AG04450 (cell line): Measurements from ENCODE around the gene TRABD. TPM values are rescaled to one million over a fixed set of nuclear protein-coding genes. Genes with fewer than 3 reads are reported as not detected.

Experiments used
- CTCF ChIA-PET: fragments of 300-600, 350-600 bp; formaldehyde crosslinking; extraction: SDS; loops from one replicate; lab custom pipeline; 2022; ENCODE audit warnings: antibody characterized with exemption, inconsistent platforms; lab: Charles Lee
- POLR2A ChIA-PET: fragments of 350-600 bp; formaldehyde crosslinking; extraction: SDS; loops from one replicate; lab custom pipeline; 2021; ENCODE audit warnings: antibody characterized with exemption, inconsistent platforms; lab: Yijun Ruan, JAX
- DNase-seq: peaks from one replicate; pipeline ENCODE4 v3.0.0-alpha.2; 2011; ENCODE audit warnings: low read depth, low spot score
- H3K27ac ChIP-seq: one replicate; pipeline ENCODE4 v1.5.1; 2012; ENCODE audit warnings: low read depth, low read length, control low read depth
- H3K27me3 ChIP-seq: one replicate; pipeline ENCODE4 v1.6.0; 2012; ENCODE audit warnings: low read length; ENCODE audit not compliant: control insufficient read depth, insufficient read depth
- H3K4me3 ChIP-seq: 2 replicates; pipeline ENCODE4 v1.5.1; 2011; ENCODE audit warnings: mild to moderate bottlenecking, low read depth, low read length, control low read depth
- H3K9me3 ChIP-seq: 2 replicates; pipeline ENCODE4 v1.5.1; 2012; ENCODE audit warnings: low read length; ENCODE audit not compliant: control insufficient read depth, insufficient read depth
- polyA plus RNA-seq: library from polyadenylated mRNA; depleted of rRNA; stranded (reverse); fragments of >200 nt; gene quantifications from 2 replicates; pipeline ENCODE4 v1.2.3, GENCODE V29; 2011
- TF ChIP-seq, protein P1 (sequence below): IDR thresholded peaks from 2 replicates; pipeline ENCODE4 v1.5.1; 2011; ENCODE audit warnings: low read depth, low read length, control low read depth, inconsistent platforms

TRABD gene
- polyA plus RNA-seq, 1 experiment = 8.7 TPM

DNA sequence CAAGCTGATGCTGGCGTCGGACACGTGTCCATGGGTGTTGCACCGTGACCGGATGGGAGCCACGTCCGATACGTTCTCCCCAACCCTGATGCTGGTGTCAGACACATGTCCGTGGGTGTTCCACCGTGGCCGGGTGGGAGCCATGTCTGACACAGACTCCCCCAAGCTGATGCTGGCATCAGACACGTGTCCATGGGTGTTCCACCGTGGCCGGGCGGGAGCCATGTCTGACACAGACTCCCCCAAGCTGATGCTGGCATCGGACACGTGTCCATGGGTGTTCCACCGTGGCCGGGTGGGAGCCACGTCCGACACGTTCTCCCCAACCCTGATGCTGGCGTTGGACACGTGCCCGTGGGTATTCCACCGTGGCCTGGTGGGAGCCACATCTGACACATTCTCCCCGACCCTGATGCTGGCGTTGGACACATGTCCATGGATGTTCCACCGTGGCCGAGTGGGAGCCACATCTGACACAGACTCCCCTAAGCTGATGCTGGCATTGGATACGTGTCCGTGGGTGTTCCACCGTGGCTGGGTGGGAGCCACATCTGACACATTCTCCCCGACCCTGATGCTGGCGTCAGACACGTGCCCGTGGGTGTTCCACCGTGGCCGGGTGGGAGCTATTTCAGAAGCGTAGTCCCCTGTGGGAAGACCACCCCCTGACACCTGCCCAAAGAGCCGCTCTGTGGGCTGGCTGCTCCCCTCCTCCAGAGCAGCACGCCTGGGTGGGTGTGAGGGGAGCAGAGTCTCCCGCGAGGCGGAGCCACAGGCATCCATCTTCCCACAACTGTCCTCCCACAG, 35.1 kb downstream of the TRABD start:
- Histone ChIP-seq H3K27ac (no peak overlapping the region), H3K4me3 (no peak overlapping the region), H3K27me3 (no peaks in the 10 kb centered on the region), H3K9me3 (peaks cover 16% of the 10 kb centered on the region; the same call in 1 of the 2 replicates)
- POLR2A ChIA-PET = no interaction called here
- CTCF ChIA-PET = interaction anchor here (0.6 kb wide), 1 partner anchor 10 kb away, joined by 3 read pairs; no protein-coding TSS in a partner anchor
- no peak for DNase-seq
- TF ChIP-seq, protein P1, sequence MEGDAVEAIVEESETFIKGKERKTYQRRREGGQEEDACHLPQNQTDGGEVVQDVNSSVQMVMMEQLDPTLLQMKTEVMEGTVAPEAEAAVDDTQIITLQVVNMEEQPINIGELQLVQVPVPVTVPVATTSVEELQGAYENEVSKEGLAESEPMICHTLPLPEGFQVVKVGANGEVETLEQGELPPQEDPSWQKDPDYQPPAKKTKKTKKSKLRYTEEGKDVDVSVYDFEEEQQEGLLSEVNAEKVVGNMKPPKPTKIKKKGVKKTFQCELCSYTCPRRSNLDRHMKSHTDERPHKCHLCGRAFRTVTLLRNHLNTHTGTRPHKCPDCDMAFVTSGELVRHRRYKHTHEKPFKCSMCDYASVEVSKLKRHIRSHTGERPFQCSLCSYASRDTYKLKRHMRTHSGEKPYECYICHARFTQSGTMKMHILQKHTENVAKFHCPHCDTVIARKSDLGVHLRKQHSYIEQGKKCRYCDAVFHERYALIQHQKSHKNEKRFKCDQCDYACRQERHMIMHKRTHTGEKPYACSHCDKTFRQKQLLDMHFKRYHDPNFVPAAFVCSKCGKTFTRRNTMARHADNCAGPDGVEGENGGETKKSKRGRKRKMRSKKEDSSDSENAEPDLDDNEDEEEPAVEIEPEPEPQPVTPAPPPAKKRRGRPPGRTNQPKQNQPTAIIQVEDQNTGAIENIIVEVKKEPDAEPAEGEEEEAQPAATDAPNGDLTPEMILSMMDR = no peak

DNA sequence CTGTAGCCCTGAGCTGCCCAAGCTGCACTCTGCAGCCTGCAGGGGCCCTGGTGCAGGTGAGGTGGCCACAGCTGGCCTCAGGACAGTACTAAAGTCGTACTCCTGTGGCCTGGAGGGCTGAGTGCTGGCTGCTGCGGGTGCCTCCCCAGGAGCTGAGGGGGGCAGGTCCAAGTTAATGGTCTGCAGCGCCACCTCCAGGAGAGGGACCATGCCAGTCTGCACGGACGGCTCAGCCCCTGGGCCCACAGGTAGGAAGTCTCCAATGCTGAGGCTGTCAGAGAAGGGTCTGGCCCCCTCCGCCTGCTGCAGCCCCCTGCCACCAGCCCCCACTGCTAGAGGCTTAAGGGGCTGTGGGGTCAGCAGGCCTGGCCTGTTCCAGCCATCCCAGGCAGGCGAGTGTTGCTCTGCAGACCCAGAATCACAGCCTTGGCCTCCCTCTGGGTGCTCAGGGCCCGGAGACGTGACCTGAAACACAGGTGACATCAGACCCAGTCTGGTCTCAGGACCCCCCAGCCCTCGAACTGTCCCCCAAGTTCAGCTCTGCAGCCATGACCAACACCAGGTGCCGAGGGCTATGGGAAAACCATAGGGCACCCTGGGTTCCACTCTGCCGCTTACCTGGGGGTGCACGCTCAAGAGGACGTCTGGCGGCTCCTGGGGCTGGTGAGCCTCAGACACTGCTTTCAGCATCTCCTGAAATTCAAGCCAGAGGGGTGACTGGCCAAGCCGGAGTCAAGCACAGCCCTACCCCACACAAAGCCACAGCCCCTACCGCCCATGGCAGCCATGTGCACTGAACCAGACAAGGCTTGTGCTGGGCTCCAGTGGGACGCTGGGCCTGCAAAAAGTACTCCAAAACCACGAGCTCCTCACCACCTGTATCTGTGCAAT, 35.9 kb downstream of the TRABD start:
- Histone ChIP-seq H3K27me3 (no peaks in the 10 kb centered on the region), H3K9me3 (peaks cover 16% of the 10 kb centered on the region; the same call in 1 of the 2 replicates), H3K27ac (no peak overlapping the region), H3K4me3 (no peak overlapping the region)
- TF ChIP-seq, protein P1 = no peak
- no peak for DNase-seq
- CTCF ChIA-PET = interaction anchor here (1.0 kb wide), 1 partner anchor 16 kb away, joined by 3 read pairs; no protein-coding TSS in a partner anchor
- POLR2A ChIA-PET = interaction anchor here (0.6 kb wide), 1 partner anchor 9 kb away, joined by 8 read pairs; no protein-coding TSS in a partner anchor

DNA sequence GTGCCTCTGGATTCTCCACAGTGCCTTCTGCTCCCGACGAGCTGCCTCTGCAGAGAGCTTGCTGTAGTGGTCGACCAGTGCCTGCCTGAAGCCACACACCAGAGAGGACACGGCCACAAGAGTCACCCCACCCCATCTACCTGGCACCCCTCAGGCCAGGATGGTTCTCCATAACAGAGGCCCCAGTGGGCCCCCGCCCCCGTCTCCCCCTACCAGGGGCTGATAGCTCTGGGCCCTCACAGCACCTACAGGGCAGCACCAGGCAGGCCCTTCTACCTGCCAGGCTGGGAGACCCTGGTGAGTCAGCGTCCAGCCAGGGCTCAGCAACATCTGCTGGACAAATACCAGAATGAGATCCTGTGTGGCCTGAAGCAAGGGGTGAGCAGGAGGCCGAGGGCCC, 36.8 kb downstream of the TRABD start:
- ChIA-PET POLR2A (interaction anchor here (0.6 kb wide), 1 partner anchor 8 kb away, joined by 8 read pairs; no protein-coding TSS in a partner anchor), CTCF (interaction anchor here (0.9 to 1.0 kb wide), 2 partner anchors 15 to 18 kb away, joined by 3 to 4 read pairs; no protein-coding TSS in a partner anchor)
- Histone ChIP-seq H3K9me3 (peaks cover 16% of the 10 kb centered on the region; the same call in 1 of the 2 replicates), H3K27ac (no peak overlapping the region), H3K27me3 (no peaks in the 10 kb centered on the region), H3K4me3 (no peak overlapping the region)
- DNase-seq = no peak
- TF ChIP-seq, protein P1 = no peak

DNA sequence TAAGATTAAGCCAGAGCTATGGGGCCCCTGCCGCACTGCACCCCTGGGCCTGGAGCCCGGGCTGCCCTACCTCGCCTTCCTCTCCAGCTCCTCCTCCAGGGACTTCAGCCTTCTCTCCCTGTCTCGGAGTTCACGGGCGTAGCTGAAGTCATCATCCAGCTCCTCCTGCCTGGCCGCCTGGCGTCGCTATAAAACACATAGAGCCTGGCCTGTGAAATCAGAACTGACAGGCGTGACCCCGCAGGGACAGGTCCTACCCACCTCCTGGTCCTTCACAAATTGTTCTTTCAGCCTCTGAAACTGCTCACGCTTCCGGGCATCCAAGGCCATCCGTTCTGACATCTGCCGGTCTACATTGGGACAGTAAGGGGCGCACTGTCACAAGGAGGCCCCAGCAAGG, 38.4 kb downstream of the TRABD start:
- H3K27ac ChIP-seq = no peak overlapping the region
- no peak overlapping the region for H3K4me3 ChIP-seq
- no peaks in the 10 kb centered on the region for H3K27me3 ChIP-seq
- DNase-seq = no peak
- TF ChIP-seq, protein P1 = no peak
- POLR2A ChIA-PET = no interaction called here
- CTCF ChIA-PET = no interaction called here
- peaks cover 9% of the 10 kb centered on the region; the same call in 1 of the 2 replicates for H3K9me3 ChIP-seq
